GM18507 (cell line): ENCODE measurements around the gene FAM98C.
"Not testable (repeated sequence)": the region's sequence is repeated elsewhere in the genome, so short reads cannot be mapped to it uniquely, and the experiment has no call there.

ENCODE experiments used
- DNase-seq: peaks from one replicate; pipeline ENCODE4 v3.0.0; 2011; ENCODE audit warnings: low read depth; ENCODE audit not compliant: insufficient read length; ENCODE audit errors: extremely low spot score
- FAIRE-seq: peaks from 2 replicates; lab custom pipeline; 2011; peaks lifted over from hg19 to GRCh38; lab: Jason Lieb, UNC

The FAM98C gene

DNA sequence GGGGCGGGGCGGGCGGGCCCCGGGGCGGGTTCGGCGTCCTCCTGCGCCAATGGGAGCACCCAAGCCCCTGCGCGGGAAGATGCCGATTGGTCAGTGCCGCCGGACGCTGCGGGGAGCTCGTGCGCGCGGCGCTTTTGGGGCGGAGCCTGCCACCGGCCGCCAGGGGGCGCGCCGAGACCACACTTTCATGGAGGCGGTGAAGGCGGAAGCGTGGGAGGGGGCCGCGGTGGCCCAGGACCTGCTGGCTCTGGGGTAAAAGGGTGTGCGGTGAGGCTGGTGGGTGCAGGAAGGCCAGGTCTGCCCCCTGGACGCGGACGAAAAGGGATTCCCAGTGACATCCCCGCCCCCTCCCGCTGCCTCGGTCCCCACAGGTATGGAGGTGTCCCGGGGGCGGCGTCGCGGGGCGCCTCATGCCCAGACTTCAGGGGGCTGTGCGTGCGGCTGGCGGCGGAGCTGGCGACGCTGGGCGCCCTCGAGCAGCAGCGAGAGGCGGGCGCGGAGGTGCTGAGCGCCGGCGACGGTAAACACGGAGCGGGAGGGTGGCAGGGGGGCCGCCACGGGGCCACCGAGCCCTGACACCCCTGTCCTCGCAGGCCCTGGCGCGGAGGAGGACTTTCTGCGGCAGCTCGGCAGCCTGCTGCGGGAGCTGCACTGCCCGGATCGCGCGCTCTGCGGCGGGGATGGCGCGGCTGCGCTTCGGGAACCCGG lies at the start of gene FAM98C:
Gene FAM98C (plus strand): TSS at position 127 of the 708 bp plus-strand sequence. CDS start 61 bp downstream, at position 188.
- DNase-seq, result peak; percentile 100
- FAIRE-seq, result peak; percentile 94

- FAIRE-seq, result no peak
- DNase-seq, result no peak
Observed at GRCh38 chr19:38355728-38356725, 46.9 kb upstream of the FAM98C start.

DNA sequence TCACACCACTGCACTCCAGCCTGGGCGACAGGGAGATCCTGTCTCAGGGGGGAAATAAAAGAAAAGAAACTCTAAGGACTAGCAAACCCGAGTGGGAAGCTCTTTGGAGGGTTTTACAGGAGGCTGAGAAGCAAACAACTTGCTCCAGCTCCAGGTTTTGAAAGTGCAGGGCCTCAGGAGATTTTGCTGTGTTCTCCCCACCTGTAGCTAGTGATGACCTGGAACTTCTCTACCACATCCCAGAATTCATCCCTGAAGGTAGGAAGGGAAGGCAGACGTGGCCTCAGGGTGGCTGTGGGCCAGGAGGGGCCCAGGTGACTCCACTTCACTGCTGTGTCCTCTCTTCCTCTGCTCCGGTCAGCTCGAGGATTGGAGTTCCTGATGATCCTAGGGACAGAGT lies 44.8 kb upstream of the FAM98C start:
- FAIRE-seq (no peak), DNase-seq (no peak)

- FAIRE-seq (no peak), DNase-seq (no peak)
Observed at GRCh38 chr19:38359242-38360021, 43.5 kb upstream of the FAM98C start.

DNA sequence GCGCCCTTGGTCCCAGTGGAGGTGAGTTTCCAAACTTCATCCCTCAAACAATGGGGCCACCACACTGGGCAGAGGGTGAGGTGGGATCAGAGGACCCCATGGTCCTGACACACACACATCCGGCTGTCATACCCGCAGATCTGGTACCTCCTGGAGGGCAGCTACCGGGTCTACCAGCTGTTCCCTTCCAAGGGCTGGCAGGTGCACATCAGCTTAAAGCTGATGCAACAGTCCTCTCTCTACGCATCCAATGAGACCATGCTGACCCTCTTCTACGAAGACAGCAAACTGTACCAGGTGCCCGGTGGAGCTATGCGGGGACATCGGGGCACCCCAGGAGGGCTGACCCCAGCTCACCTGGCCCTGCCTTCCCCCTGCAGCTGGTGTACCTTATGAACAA lies 42.5 kb upstream of the FAM98C start:
- no peak for DNase-seq
- FAIRE-seq, result no peak

GRCh38 chr19:38360839-38361631 lies 41.9 kb upstream of the FAM98C start:
- DNase-seq (no peak), FAIRE-seq (no peak)

DNA sequence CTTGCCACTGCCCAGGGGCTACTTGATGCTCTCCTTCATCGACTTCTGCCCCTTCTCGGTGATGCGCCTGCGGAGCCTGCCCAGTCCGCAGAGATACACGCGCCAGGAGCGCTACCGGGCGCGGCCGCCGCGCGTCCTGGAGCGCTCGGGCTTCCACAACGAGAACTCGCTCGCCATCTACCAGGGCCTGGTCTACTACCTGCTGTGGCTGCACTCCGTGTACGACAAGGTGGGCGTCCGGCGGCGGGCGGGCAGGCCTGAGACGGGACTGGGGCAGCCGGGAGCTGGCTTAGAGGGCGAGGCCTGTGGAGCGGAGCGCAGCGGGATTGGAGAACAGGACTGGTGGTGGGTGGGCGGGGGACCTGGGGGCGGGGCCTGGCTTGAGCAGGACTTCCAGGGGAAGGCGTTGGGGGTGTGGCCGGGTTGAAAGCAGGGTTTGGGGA lies 41.2 kb upstream of the FAM98C start:
- no peak for DNase-seq
- FAIRE-seq, result no peak

- FAIRE-seq (peak; percentile 9), DNase-seq (no peak)
Observed at GRCh38 chr19:38362076-38362945, 40.6 kb upstream of the FAM98C start.

DNA sequence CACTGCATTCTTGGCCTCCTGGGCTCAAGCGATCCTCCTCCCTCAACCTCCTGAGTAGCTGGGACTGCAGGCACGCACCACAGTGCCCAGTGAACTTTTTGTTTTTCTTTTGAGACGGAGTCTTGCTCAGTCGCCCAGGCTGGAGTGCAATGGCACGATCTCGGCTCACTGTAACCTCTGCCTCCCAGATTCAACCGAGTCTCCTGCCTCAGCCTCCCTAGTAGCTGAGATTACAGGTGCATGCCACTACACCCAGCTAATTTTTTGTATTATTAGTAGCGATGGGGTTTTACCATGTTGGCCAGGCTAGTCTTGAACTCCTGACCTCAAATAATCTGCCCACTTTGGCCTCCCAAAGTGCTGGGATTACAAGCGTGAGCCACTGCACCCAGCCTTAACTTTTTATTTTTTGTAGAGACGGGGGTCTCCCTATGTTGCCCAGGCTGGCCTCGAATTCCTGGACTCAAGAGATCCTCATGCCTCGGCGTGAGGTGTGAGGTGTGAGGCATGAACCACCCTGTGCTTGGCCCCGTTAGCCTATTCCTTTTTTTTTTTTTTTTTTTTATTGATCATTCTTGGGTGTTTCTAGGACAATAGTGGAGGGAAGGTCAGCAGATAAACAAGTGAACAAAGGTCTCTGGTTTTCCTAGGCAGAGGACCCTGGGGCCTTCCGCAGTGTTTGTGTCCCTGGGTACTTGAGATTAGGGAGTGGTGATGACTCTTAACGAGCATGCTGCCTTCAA lies 39.8 kb upstream of the FAM98C start:
- not testable (repeated sequence) for FAIRE-seq, DNase-seq

- FAIRE-seq (no peak), DNase-seq (no peak)
Observed at GRCh38 chr19:38367041-38367440, 35.9 kb upstream of the FAM98C start.

DNA sequence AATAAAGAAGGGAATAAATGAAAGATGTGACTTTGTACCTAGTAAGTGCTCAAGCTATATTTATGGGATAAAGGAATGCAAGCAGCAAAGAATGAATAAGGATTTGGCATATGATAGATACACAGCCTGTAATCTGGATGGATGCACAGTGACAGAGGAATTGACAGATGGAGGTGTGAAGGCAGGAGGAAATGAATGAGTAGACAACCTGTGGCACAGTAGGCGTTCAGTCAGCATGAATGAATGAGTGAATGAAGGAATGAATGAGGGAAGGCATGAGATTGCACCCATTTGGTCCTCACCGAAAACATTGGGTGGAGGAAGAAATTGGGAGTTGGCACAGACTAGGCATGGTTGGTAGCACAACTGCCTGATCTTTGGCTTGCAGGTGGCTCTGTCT lies 33.3 kb upstream of the FAM98C start:
- no peak for DNase-seq
- no peak for FAIRE-seq

- FAIRE-seq, result no peak
Observed at GRCh38 chr19:38370299-38370698, 32.6 kb upstream of the FAM98C start.

DNA sequence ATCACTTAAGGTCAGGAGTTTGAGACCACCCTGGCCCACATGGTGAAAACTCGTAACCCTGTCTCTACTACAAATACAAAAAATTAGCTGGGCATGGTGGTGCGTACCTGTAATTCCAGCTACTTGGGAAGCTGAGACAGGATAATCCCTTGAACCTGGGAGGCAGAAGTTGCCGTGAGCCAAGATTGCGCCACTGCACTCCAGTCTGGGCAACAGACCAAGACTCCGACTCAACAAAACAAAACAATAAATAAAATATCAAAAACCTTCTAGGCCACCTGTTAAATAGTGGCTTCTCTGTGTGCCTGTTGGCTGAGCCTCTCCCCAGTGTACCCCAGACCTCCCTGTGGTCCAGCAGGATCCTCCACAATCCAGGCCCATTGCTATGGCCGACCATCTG lies 31.8 kb upstream of the FAM98C start:
- DNase-seq (no peak), FAIRE-seq (no peak)

More at GRCh38 chr19:38370299-38370698, 32.6 kb upstream of the FAM98C start:
- no peak for DNase-seq

DNA sequence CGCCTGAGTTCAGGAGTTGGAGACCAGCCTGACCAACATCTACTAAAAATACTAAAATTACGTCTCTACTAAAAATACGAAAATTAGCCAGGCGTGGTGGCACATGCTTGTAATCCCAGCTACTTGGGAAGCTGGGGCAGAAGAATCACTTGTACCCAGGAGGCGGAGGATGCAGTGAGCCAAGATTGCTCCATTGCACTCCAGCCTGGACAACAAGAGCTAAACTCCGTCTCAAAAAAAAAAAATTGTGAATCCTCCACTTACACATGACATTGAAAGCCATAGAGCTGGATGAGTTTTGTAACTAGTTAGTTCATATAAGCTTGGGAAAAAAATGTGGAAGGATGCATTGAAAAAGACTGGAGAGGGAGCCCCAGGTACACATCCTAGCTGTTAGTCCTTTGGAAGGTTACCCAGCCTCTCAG lies 29.0 kb upstream of the FAM98C start:
- no peak for DNase-seq
- FAIRE-seq, result no peak

- FAIRE-seq (peak; percentile 99), DNase-seq (peak; percentile 97)
Observed at GRCh38 chr19:38374332-38375097, 28.4 kb upstream of the FAM98C start, which contains the start of gene PSMD8. PSMD8 (plus strand) TSS chr19:38374571; CDS start chr19:38374602, 31 bp downstream.

DNA sequence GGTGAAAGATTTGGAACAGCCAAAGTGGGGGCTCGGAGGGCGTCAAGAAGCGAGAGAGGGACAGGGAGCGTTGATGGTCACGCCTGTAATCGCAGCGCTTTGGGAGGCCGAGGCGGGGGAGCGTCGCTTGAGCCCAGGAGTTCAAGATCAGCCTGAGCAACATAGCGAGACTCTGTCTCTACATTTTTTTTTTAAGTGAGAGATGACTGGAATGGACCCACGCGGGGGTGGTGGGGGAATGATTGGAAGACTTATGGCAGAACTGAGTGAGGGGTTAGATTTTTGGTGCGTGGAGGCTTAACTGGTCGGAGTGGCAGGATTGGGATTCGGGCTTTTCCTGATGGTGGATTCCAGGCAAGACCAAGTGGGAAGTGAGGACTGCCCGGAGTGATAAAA lies 27.8 kb upstream of the FAM98C start:
- DNase-seq (no peak), FAIRE-seq (no peak)
